ENCODE data around the gene GAP43.

Gene GAP43

GRCh38 chr3:115655761-115656282 is 32.5 kb downstream of the GAP43 start:
- Histone ChIP-seq H3K27me3 (ENCODE audit: insufficient read depth, low read length) (no peaks in the 10 kb centered on the region), H3K36me3 (ENCODE audit: insufficient read depth, low read depth, low read length) (no peaks in the 10 kb centered on the region), H3K4me1 (ENCODE audit: insufficient read depth, low read length) (peaks cover 16% of the 10 kb centered on the region), H3K9me3 (ENCODE audit: insufficient read depth, low read depth, low read length) (no peaks in the 10 kb centered on the region), H3K27ac (ENCODE audit: low read length) (no peak overlapping the region), H3K9ac (ENCODE audit: low read depth, low read length) (no peak overlapping the region), H3K4me3 (ENCODE audit: low read length) (no peak overlapping the region)

GRCh38 chr3:115657168-115657567 is 33.9 kb downstream of the GAP43 start:
- H3K4me3 ChIP-seq (ENCODE audit: low read length), result no peak overlapping the region
- H3K27me3 ChIP-seq (ENCODE audit: insufficient read depth, low read length), result no peaks in the 10 kb centered on the region
- peaks cover 16% of the 10 kb centered on the region for H3K4me1 ChIP-seq (ENCODE audit: insufficient read depth, low read length)
- H3K36me3 ChIP-seq (ENCODE audit: insufficient read depth, low read depth, low read length), result no peaks in the 10 kb centered on the region
- no peak overlapping the region for H3K9ac ChIP-seq (ENCODE audit: low read depth, low read length)
- H3K9me3 ChIP-seq (ENCODE audit: insufficient read depth, low read depth, low read length), result no peaks in the 10 kb centered on the region
- H3K27ac ChIP-seq (ENCODE audit: low read length), result no peak overlapping the region

GRCh38 chr3:115658032-115658336 is 34.7 kb downstream of the GAP43 start:
- Histone ChIP-seq H3K9me3 (ENCODE audit: insufficient read depth, low read depth, low read length) (no peaks in the 10 kb centered on the region), H3K36me3 (ENCODE audit: insufficient read depth, low read depth, low read length) (no peaks in the 10 kb centered on the region), H3K4me3 (ENCODE audit: low read length) (peak overlapping the region; percentile 61), H3K4me1 (ENCODE audit: insufficient read depth, low read length) (peaks cover 16% of the 10 kb centered on the region), H3K9ac (ENCODE audit: low read depth, low read length) (peak overlapping the region; percentile 79; the same call in 1 of the 2 replicates), H3K27me3 (ENCODE audit: insufficient read depth, low read length) (no peaks in the 10 kb centered on the region), H3K27ac (ENCODE audit: low read length) (peak overlapping the region; percentile 10)

GRCh38 chr3:115658337-115659181 is 35.2 kb downstream of the GAP43 start:
- Histone ChIP-seq H3K36me3 (ENCODE audit: insufficient read depth, low read depth, low read length) (no peaks in the 10 kb centered on the region), H3K4me3 (ENCODE audit: low read length) (peak overlapping the region; percentile 61), H3K27me3 (ENCODE audit: insufficient read depth, low read length) (no peaks in the 10 kb centered on the region), H3K9ac (ENCODE audit: low read depth, low read length) (peak overlapping the region; percentile 79), H3K9me3 (ENCODE audit: insufficient read depth, low read depth, low read length) (no peaks in the 10 kb centered on the region), H3K27ac (ENCODE audit: low read length) (peak overlapping the region; percentile 10), H3K4me1 (ENCODE audit: insufficient read depth, low read length) (peaks cover 16% of the 10 kb centered on the region)

GRCh38 chr3:115659253-115660220 is 36.2 kb downstream of the GAP43 start:
- Histone ChIP-seq H3K27me3 (ENCODE audit: insufficient read depth, low read length) (no peaks in the 10 kb centered on the region), H3K36me3 (ENCODE audit: insufficient read depth, low read depth, low read length) (no peaks in the 10 kb centered on the region), H3K4me1 (ENCODE audit: insufficient read depth, low read length) (peaks cover 16% of the 10 kb centered on the region), H3K27ac (ENCODE audit: low read length) (no peak overlapping the region), H3K4me3 (ENCODE audit: low read length) (peak overlapping the region; percentile 61), H3K9me3 (ENCODE audit: insufficient read depth, low read depth, low read length) (no peaks in the 10 kb centered on the region), H3K9ac (ENCODE audit: low read depth, low read length) (peak overlapping the region; percentile 79)

- no peaks in the 10 kb centered on the region for H3K9me3 ChIP-seq (ENCODE audit: insufficient read depth, low read depth, low read length)
- no peak overlapping the region for H3K4me3 ChIP-seq (ENCODE audit: low read length)
- H3K36me3 ChIP-seq (ENCODE audit: insufficient read depth, low read depth, low read length), result no peaks in the 10 kb centered on the region
- H3K27me3 ChIP-seq (ENCODE audit: insufficient read depth, low read length), result no peaks in the 10 kb centered on the region
- H3K4me1 ChIP-seq (ENCODE audit: insufficient read depth, low read length), result peaks cover 16% of the 10 kb centered on the region
- H3K27ac ChIP-seq (ENCODE audit: low read length), result no peak overlapping the region
- H3K9ac ChIP-seq (ENCODE audit: low read depth, low read length), result 0 out of 2 replicates have a peak overlapping the region, but pooled peaks have one; percentile 79
Measured at GRCh38 chr3:115660646-115661337, 37.5 kb downstream of the GAP43 start.

GRCh38 chr3:115662356-115662755 is 39.0 kb downstream of the GAP43 start:
- H3K9ac ChIP-seq (ENCODE audit: low read depth, low read length), result no peak overlapping the region
- no peaks in the 10 kb centered on the region for H3K27me3 ChIP-seq (ENCODE audit: insufficient read depth, low read length)
- peaks cover 16% of the 10 kb centered on the region for H3K4me1 ChIP-seq (ENCODE audit: insufficient read depth, low read length)
- no peaks in the 10 kb centered on the region for H3K9me3 ChIP-seq (ENCODE audit: insufficient read depth, low read depth, low read length)
- H3K27ac ChIP-seq (ENCODE audit: low read length), result no peak overlapping the region
- no peak overlapping the region for H3K4me3 ChIP-seq (ENCODE audit: low read length)
- no peaks in the 10 kb centered on the region for H3K36me3 ChIP-seq (ENCODE audit: insufficient read depth, low read depth, low read length)

- no peak overlapping the region for H3K4me3 ChIP-seq (ENCODE audit: low read length)
- no peaks in the 10 kb centered on the region for H3K27me3 ChIP-seq (ENCODE audit: insufficient read depth, low read length)
- H3K27ac ChIP-seq (ENCODE audit: low read length), result no peak overlapping the region
- no peak overlapping the region for H3K9ac ChIP-seq (ENCODE audit: low read depth, low read length)
- no peaks in the 10 kb centered on the region for H3K36me3 ChIP-seq (ENCODE audit: insufficient read depth, low read depth, low read length)
- H3K4me1 ChIP-seq (ENCODE audit: insufficient read depth, low read length), result peaks cover 16% of the 10 kb centered on the region
- no peaks in the 10 kb centered on the region for H3K9me3 ChIP-seq (ENCODE audit: insufficient read depth, low read depth, low read length)
Measured at GRCh38 chr3:115663414-115663813, 40.1 kb downstream of the GAP43 start.

- H3K27me3 ChIP-seq (ENCODE audit: insufficient read depth, low read length), result no peaks in the 10 kb centered on the region
- H3K27ac ChIP-seq (ENCODE audit: low read length), result no peak overlapping the region
Measured at GRCh38 chr3:115666081-115666480, 42.8 kb downstream of the GAP43 start.

GRCh38 chr3:115666920-115667737 is 43.8 kb downstream of the GAP43 start:
- Histone ChIP-seq H3K27me3 (ENCODE audit: insufficient read depth, low read length) (no peaks in the 10 kb centered on the region), H3K4me3 (ENCODE audit: low read length) (no peak overlapping the region), H3K9ac (ENCODE audit: low read depth, low read length) (no peak overlapping the region), H3K9me3 (ENCODE audit: insufficient read depth, low read depth, low read length) (no peaks in the 10 kb centered on the region), H3K36me3 (ENCODE audit: insufficient read depth, low read depth, low read length) (no peaks in the 10 kb centered on the region), H3K4me1 (ENCODE audit: insufficient read depth, low read length) (no peaks in the 10 kb centered on the region; the same call in 1 of the 2 replicates), H3K27ac (ENCODE audit: low read length) (no peak overlapping the region)

More at GRCh38 chr3:115666081-115666480, 42.8 kb downstream of the GAP43 start:
- no peaks in the 10 kb centered on the region for H3K9me3 ChIP-seq (ENCODE audit: insufficient read depth, low read depth, low read length)
- no peak overlapping the region for H3K9ac ChIP-seq (ENCODE audit: low read depth, low read length)
- H3K4me3 ChIP-seq (ENCODE audit: low read length), result no peak overlapping the region
- H3K36me3 ChIP-seq (ENCODE audit: insufficient read depth, low read depth, low read length), result no peaks in the 10 kb centered on the region
- H3K4me1 ChIP-seq (ENCODE audit: insufficient read depth, low read length), result no peaks in the 10 kb centered on the region; the same call in 1 of the 2 replicates
